ENCODE data around the gene VEGFA.

DNA sequence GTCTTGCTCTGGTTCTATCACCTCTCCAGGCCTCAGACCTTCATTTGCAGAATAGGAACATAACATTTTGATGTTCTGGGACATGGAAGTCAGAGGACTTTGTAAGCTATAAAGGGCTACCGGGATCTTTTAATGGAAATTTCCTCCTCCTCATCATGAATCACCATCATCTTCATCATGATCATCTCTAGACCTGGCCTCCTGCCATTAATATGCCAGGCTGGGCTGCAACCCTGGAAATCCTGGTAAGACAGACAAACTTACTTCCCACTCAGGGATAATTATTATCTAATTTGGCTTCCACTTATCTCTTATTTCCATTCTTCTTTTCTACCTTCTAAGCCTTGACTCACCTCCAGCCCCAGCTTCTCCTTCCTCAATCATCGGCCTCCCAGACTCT, 41.4 kb upstream of the VEGFA start:
- TF ChIP-seq POLR2A (IDR thresholded peaks at IDR 0.05; ENCODE audit: low read depth) (no peak), CTCF (IDR thresholded peaks at IDR 0.05) (no peak)
